Brain microvascular endothelial cell (primary cell): Measurements from ENCODE around the gene THAP11.

Source experiments
- DNase-seq: peaks from one replicate; pipeline ENCODE4 v3.0.0-alpha.2; 2020
- H3K27ac ChIP-seq: fragments of 250-450 bp; sonication (Bioruptor Pico); 2 replicates; pipeline ENCODE4 v1.5.1; 2020; ENCODE audit warnings: mild to moderate bottlenecking, moderate library complexity
- H3K27me3 ChIP-seq: fragments of 250-450 bp; sonication (Bioruptor Pico); replicated peaks from 2 replicates; pipeline ENCODE4 v1.5.1; 2020; ENCODE audit warnings: mild to moderate bottlenecking
- H3K36me3 ChIP-seq: fragments of 250-450 bp; sonication (Bioruptor Pico); replicated peaks from 2 replicates; pipeline ENCODE4 v1.5.1; 2020; ENCODE audit warnings: mild to moderate bottlenecking
- H3K4me3 ChIP-seq: 2 replicates; pipeline ENCODE4 v1.5.1; 2011; ENCODE audit warnings: low read depth, mild to moderate bottlenecking, control low read depth, low read length, moderate library complexity
- in situ Hi-C: cut with HindIII; loops from 2 replicates; pipeline ENCODE4 v1.10.0; 2017; ENCODE audit warnings: low sequenced_read_pairs, low pct_ligation_motif_present
- TF ChIP-seq, protein P1 (sequence below): IDR thresholded peaks from 2 replicates; pipeline ENCODE4 v1.5.1; 2011; ENCODE audit warnings: low read depth, mild to moderate bottlenecking, moderate library complexity, low read length, control low read depth, inconsistent platforms; ENCODE audit errors: missing control alignments

The THAP11 gene

DNA sequence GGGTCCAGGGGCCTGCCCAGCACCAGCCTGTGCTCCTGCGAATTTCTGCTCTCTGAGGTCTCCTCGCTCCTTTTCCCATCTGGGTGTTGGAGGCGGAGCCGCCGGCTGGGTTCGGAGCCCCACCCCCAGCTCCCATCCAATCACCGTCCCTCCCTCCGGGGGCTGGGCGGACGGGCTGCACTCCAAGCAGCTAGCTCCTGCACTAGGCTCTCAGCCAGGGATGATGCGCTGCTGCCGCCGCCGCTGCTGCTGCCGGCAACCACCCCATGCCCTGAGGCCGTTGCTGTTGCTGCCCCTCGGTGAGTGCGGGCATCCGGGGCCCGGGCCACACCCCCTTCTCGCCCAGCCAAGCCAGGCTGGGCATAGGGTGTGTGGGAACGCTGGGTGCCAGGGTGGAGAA, 42.6 kb downstream of the THAP11 start, which contains the start of gene NRN1L:
Gene NRN1L, plus strand, starts transcription at position 202 of the 400 bp plus-strand sequence. Its CDS starts 19 bp downstream, at position 221.
- TF ChIP-seq, protein P1, sequence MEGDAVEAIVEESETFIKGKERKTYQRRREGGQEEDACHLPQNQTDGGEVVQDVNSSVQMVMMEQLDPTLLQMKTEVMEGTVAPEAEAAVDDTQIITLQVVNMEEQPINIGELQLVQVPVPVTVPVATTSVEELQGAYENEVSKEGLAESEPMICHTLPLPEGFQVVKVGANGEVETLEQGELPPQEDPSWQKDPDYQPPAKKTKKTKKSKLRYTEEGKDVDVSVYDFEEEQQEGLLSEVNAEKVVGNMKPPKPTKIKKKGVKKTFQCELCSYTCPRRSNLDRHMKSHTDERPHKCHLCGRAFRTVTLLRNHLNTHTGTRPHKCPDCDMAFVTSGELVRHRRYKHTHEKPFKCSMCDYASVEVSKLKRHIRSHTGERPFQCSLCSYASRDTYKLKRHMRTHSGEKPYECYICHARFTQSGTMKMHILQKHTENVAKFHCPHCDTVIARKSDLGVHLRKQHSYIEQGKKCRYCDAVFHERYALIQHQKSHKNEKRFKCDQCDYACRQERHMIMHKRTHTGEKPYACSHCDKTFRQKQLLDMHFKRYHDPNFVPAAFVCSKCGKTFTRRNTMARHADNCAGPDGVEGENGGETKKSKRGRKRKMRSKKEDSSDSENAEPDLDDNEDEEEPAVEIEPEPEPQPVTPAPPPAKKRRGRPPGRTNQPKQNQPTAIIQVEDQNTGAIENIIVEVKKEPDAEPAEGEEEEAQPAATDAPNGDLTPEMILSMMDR = no peak
- DNase-seq = peak; percentile 84
- H3K27me3 ChIP-seq = no peaks in the 10 kb centered on the region
- peaks cover 52% of the 10 kb centered on the region for H3K36me3 ChIP-seq
- H3K27ac ChIP-seq = no peak within 1 kb of the TSS
- in situ Hi-C loops = no loop called here
- no peak within 1 kb of the TSS for H3K4me3 ChIP-seq

DNA sequence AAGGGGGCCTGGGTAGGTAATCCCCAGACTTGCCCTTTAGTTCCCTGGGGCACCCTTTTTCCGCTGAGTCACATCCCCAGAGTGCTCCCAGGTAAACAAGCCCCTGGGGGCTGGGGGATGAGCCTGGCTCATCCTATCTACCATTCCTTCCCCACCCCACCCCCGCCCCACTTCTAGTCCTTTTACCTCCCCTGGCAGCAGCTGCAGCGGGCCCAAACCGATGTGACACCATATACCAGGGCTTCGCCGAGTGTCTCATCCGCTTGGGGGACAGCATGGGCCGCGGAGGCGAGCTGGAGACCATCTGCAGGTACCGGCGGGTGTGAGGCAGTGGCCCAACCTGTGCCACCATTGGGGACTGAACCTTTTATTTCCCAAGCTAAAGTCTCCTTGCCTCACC, 43.4 kb downstream of the THAP11 start:
- in situ Hi-C loops = no loop called here
- H3K4me3 ChIP-seq = no peak overlapping the region
- no peaks in the 10 kb centered on the region for H3K27me3 ChIP-seq
- no peak overlapping the region for H3K27ac ChIP-seq
- TF ChIP-seq, protein P1 = no peak
- no peak for DNase-seq
- H3K36me3 ChIP-seq = peaks cover 44% of the 10 kb centered on the region

DNA sequence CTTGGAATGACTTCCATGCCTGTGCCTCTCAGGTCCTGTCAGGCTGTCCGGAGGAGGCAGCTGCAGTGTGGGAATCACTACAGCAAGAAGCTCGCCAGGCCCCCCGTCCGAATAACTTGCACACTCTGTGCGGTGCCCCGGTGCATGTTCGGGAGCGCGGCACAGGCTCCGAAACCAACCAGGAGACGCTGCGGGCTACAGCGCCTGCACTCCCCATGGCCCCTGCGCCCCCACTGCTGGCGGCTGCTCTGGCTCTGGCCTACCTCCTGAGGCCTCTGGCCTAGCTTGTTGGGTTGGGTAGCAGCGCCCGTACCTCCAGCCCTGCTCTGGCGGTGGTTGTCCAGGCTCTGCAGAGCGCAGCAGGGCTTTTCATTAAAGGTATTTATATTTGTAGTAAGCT, 43.9 kb downstream of the THAP11 start:
- H3K4me3 ChIP-seq = no peak overlapping the region
- peaks cover 39% of the 10 kb centered on the region for H3K36me3 ChIP-seq
- no peaks in the 10 kb centered on the region for H3K27me3 ChIP-seq
- DNase-seq = no peak
- in situ Hi-C loops = no loop called here
- no peak overlapping the region for H3K27ac ChIP-seq
- TF ChIP-seq, protein P1 = no peak

DNA sequence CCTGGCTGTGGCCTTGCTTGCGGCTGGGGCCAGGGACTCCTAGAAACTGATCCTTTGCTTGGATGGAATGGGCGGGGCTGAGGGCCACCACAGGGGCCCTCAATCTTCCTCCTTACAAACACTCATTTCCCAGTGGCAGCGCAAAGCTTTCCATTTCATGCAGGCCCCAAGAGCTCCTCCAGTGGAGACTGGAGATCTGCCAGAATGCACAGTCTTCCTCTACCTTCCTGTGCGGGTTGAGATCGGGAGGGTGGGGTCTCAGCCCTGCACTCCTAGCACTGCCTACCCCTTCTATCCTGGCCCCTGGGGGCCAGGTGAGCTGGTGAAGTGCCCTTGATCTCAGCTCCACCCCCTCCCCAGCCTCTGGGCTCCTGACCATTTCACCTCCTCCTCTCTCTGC, 44.3 kb downstream of the THAP11 start:
- Histone ChIP-seq H3K27me3 (no peaks in the 10 kb centered on the region), H3K4me3 (no peak overlapping the region), H3K36me3 (peaks cover 35% of the 10 kb centered on the region), H3K27ac (no peak overlapping the region)
- TF ChIP-seq, protein P1 = no peak
- DNase-seq = no peak
- in situ Hi-C loops = no loop called here

DNA sequence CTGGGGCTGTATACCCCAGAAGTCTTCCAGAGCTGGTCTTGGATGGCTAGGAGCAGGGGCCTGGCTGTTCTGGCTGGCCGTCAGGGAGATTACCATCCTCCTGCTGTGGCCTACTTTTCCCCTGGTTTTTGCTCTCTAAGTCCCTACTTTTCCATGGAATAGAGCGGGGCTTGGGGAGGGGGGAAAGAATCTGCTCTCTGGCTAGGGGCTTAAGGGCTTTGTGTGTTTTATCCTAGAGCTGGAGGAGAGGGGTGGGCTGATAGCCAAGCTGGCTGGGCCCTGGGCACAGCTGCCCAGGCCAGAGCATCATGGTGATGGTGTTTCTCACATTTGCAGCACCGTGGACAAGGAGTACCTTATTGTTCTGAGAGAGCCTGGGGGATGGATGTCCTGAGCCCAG, 46.2 kb downstream of the THAP11 start:
- TF ChIP-seq, protein P1 = no peak
- in situ Hi-C loops = no loop called here
- H3K4me3 ChIP-seq = no peak overlapping the region
- H3K36me3 ChIP-seq = peaks cover 16% of the 10 kb centered on the region
- no peak overlapping the region for H3K27ac ChIP-seq
- no peak for DNase-seq
- H3K27me3 ChIP-seq = no peaks in the 10 kb centered on the region

DNA sequence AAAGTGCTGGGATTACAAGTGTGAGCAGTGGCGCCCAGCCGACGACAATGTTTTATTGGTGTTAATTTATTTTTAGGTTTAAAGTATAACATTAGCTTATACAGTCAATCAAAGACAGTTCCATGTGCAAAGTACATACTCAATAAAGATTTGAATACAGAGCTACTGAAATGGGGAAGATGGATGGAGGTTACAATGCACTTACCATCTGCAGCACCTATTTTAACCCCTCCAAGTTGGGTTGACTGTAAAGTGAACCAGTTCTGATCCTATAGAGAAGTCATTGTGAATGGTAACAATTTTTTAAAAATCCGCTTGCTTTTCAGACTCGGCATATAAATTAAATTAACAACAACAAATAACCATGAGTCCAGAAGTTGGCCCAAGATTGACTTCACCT, 50.3 kb downstream of the THAP11 start:
- Histone ChIP-seq H3K27me3 (no peaks in the 10 kb centered on the region), H3K36me3 (no peaks in the 10 kb centered on the region), H3K4me3 (peak overlapping the region; percentile 36), H3K27ac (no peak overlapping the region)
- TF ChIP-seq, protein P1 = no peak
- no peak for DNase-seq
- in situ Hi-C loops = no loop called here
